T-cell (primary cell): Measurements from ENCODE around the gene RAI1. TPM values are rescaled to one million over a fixed set of nuclear protein-coding genes. Genes with fewer than 3 reads are reported as not detected.
A peak's percentile ranks its signal among the peaks of the same experiment; 100 is the strongest.

Source experiments
- ATAC-seq, 4 experiments: fragments of 200-7000 bp in 3 of 4; fragments of 150-1000 bp in 1 of 4; cut with Tn5 transposase; replicated peaks in 1 of 4; 1 replicate in 3 of 4; 2 replicates in 1 of 4; pipeline ENCODE4 v1.10.0; 2021; ENCODE audit warnings: moderate library complexity in 3 of 4, mild to moderate bottlenecking in 2 of 4, moderate number of reproducible peaks in 1 of 4
- CTCF ChIA-PET, 2 donors: fragments of 300-600 bp; sonication (Branson Sonifier 250); formaldehyde crosslinking; loops; one replicate each; lab custom pipeline; 2022; ENCODE audit warnings: antibody characterized with exemption in 2 of 2; lab: Charles Lee
- POLR2A ChIA-PET, 2 donors: fragments of 300-600 bp; sonication (Branson Sonifier 250); formaldehyde crosslinking; loops; one replicate each; lab custom pipeline; 2022; ENCODE audit warnings: antibody characterized with exemption in 2 of 2; lab: Charles Lee
- DNase-seq, 35 experiments: peaks; one replicate each; pipeline versions ENCODE4 v3.0.0 to v3.0.0-alpha.2; 2013 to 2023
- H3K27ac ChIP-seq: one replicate; pipeline ENCODE4 v1.5.1; 2013; ENCODE audit warnings: low read length
- H3K27me3 ChIP-seq, 2 experiments: replicated peaks in 1 of 2; 1 replicate in 1 of 2; 2 replicates in 1 of 2; pipeline versions ENCODE4 v1.6.1 to v1.7.0; 2013; ENCODE audit warnings: low read length in 1 of 2, mixed read lengths in 1 of 2; ENCODE audit not compliant: control insufficient read depth in 2 of 2, insufficient read depth in 2 of 2; ENCODE audit errors: extremely low read depth in 1 of 2
- H3K36me3 ChIP-seq, 2 donors: 1 replicate in 1 of 2; 2 replicates in 1 of 2; pipeline versions ENCODE4 v1.6.1 to v1.7.0; 2013; ENCODE audit warnings: low read length in 1 of 2; ENCODE audit not compliant: control insufficient read depth in 2 of 2, insufficient read depth in 1 of 2; ENCODE audit errors: extremely low read depth in 1 of 2
- H3K4me1 ChIP-seq, 2 experiments: 1 replicate in 1 of 2; 2 replicates in 1 of 2; pipeline versions ENCODE4 v1.6.1 to v1.7.0; 2013; ENCODE audit warnings: low read length in 2 of 2, mixed read lengths in 1 of 2; ENCODE audit not compliant: insufficient read depth in 2 of 2, control insufficient read depth in 1 of 2; ENCODE audit errors: extremely low read depth in 1 of 2
- H3K4me3 ChIP-seq, 2 donors: 1 replicate in 1 of 2; 2 replicates in 1 of 2; pipeline versions ENCODE4 v1.5.1 to v1.7.0; 2013; ENCODE audit warnings: mild to moderate bottlenecking in 2 of 2, low read length in 1 of 2, moderate library complexity in 1 of 2; ENCODE audit not compliant: control insufficient read depth in 1 of 2; ENCODE audit errors: extremely low read depth in 1 of 2
- H3K9me3 ChIP-seq: 2 replicates; pipeline ENCODE4 v1.7.0; 2013
- H3K27ac Mint-ChIP-seq, 2 donors: one replicate each; pipeline ENCODE4 v1.8.0; 2020 to 2021; ENCODE audit warnings: mild to moderate bottlenecking in 2 of 2, mixed read lengths in 2 of 2
- H3K27me3 Mint-ChIP-seq, 2 donors: one replicate each; pipeline ENCODE4 v1.8.0; 2021 to 2022; ENCODE audit warnings: mixed read lengths in 2 of 2
- H3K36me3 Mint-ChIP-seq: one replicate; pipeline ENCODE4 v1.8.0; 2021; ENCODE audit warnings: mixed read lengths
- H3K4me1 Mint-ChIP-seq, 3 donors: one replicate each; pipeline ENCODE4 v1.8.0; 2020 to 2022; ENCODE audit warnings: mixed read lengths in 3 of 3, mild to moderate bottlenecking in 1 of 3
- H3K4me3 Mint-ChIP-seq, 3 donors: one replicate each; pipeline ENCODE4 v1.8.0; 2020 to 2022; ENCODE audit warnings: mild to moderate bottlenecking in 3 of 3, mixed read lengths in 3 of 3, moderate library complexity in 3 of 3
- H3K9me3 Mint-ChIP-seq, 3 donors: one replicate each; pipeline ENCODE4 v1.8.0; 2020 to 2022; ENCODE audit warnings: mixed read lengths in 3 of 3
- WGBS: methylation state at CpG from one replicate; pipeline ENCODE4 v1.1.5; 2013; ENCODE audit warnings: missing lambda C conversion rate; ENCODE audit not compliant: insufficient coverage; 5-methylcytosine and 5-hydroxymethylcytosine counted together
- total RNA-seq, 35 experiments: library from RNA in 6 of 35; stranded (reverse) in 6 of 35; fragments of 120-200 nt in 1 of 35; gene quantifications; one replicate each; pipeline versions ENCODE4 v1.2.1 to v1.2.4 and lab custom pipeline; 2013 to 2026

Gene RAI1
- total RNA-seq, 5 donors from 2014 or later (not counting 1 experiment from before 2014, with no cell fraction given) = 20.1 to 31.2 (median 24.5) TPM

GRCh38 chr17:17694169-17695081 lies 13.2 kb downstream of the RAI1 start:
- Mint-ChIP-seq H3K27me3 (no peaks in the 10 kb centered on the region), H3K9me3 (no peaks in the 10 kb centered on the region), H3K27ac (peak overlapping the region; percentile 98 to 99), H3K36me3 (no peaks in the 10 kb centered on the region), H3K4me3 (peak overlapping the region; percentile 86 to 89 (median 86)), H3K4me1 (peaks cover 62 to 65% (median 64%) of the 10 kb centered on the region in 3 donors)
- DNase-seq (peak; percentile 40 to 81 (median 62)), ATAC-seq (peak; percentile 77 to 81 (median 79))
- Histone ChIP-seq H3K4me1 (peaks cover 51 to 66% of the 10 kb centered on the region in 2 experiments), H3K36me3 (no peaks in the 10 kb centered on the region), H3K9me3 (no peaks in the 10 kb centered on the region), H3K27ac (peak overlapping the region; percentile 95), H3K4me3 (peak overlapping the region; percentile 77 to 98), H3K27me3 (no peaks in the 10 kb centered on the region)
- ChIA-PET POLR2A (no interaction called here), CTCF (interaction anchor here (0.6 to 1.1 kb wide), 2 partner anchors 17 to 198 kb away, joined by 3 to 5 read pairs; partner anchors contain the start of gene RASD1 (in 1 of the 2))
- WGBS = under 1% methylated on average over 78 of the region's 90 CpGs

- POLR2A ChIA-PET = interaction anchor here in 1 of 2 donors (0.7 kb wide), 1 partner anchor 33 kb away, joined by 3 read pairs; no protein-coding TSS in a partner anchor
These were observed 14.8 kb downstream of the RAI1 start for GRCh38 chr17:17696085-17696484.

GRCh38 chr17:17696882-17697633 lies 15.8 kb downstream of the RAI1 start:
- CTCF ChIA-PET = no interaction called here
- Mint-ChIP-seq H3K4me3 (peak overlapping the region in 1 of 3 donors; percentile 18), H3K36me3 (no peaks in the 10 kb centered on the region), H3K9me3 (no peaks in the 10 kb centered on the region), H3K27ac (peak overlapping the region; percentile 39 to 94), H3K4me1 (peaks cover 47 to 55% (median 50%) of the 10 kb centered on the region in 3 donors), H3K27me3 (no peaks in the 10 kb centered on the region)
- Histone ChIP-seq H3K4me3 (no peak overlapping the region), H3K27me3 (no peaks in the 10 kb centered on the region), H3K9me3 (no peaks in the 10 kb centered on the region), H3K36me3 (no peaks in the 10 kb centered on the region), H3K27ac (no peak overlapping the region), H3K4me1 (peaks cover 32 to 47% of the 10 kb centered on the region in 2 experiments)
- POLR2A ChIA-PET = no interaction called here
- no peak for ATAC-seq
- WGBS = 93% methylated on average over 6 of the region's 13 CpGs
- DNase-seq = no peak

More at GRCh38 chr17:17696085-17696484, 14.8 kb downstream of the RAI1 start:
- Mint-ChIP-seq H3K4me3 (peak overlapping the region; percentile 86 to 89 (median 86)), H3K9me3 (no peaks in the 10 kb centered on the region), H3K4me1 (peaks cover 54 to 56% (median 55%) of the 10 kb centered on the region in 3 donors), H3K27me3 (no peaks in the 10 kb centered on the region), H3K27ac (peak overlapping the region; percentile 94 to 96), H3K36me3 (no peaks in the 10 kb centered on the region)
- Histone ChIP-seq H3K27ac (no peak overlapping the region), H3K4me1 (peaks cover 42 to 57% of the 10 kb centered on the region in 2 experiments), H3K4me3 (no peak overlapping the region), H3K36me3 (no peaks in the 10 kb centered on the region), H3K9me3 (no peaks in the 10 kb centered on the region), H3K27me3 (no peaks in the 10 kb centered on the region)
- CTCF ChIA-PET = interaction anchor here in 1 of 2 donors (0.6 kb wide), 1 partner anchor 173 kb away, joined by 14 read pairs; no protein-coding TSS in a partner anchor
- ATAC-seq = no peak
- DNase-seq = no peak
- no CpG with 5 or more reads among the region's 4 CpGs for WGBS

- H3K4me3 ChIP-seq = no peak overlapping the region
- WGBS = 81% methylated on average over 3 of the region's 5 CpGs
- Mint-ChIP-seq H3K4me1 (peaks cover 34 to 52% (median 38%) of the 10 kb centered on the region in 3 donors), H3K9me3 (no peaks in the 10 kb centered on the region), H3K4me3 (no peak overlapping the region), H3K27ac (no peak overlapping the region), H3K36me3 (no peaks in the 10 kb centered on the region), H3K27me3 (no peaks in the 10 kb centered on the region)
- CTCF ChIA-PET = no interaction called here
- H3K27me3 ChIP-seq = no peaks in the 10 kb centered on the region
- H3K27ac ChIP-seq = no peak overlapping the region
- no peaks in the 10 kb centered on the region for H3K9me3 ChIP-seq
- ATAC-seq (no peak), DNase-seq (no peak)
- H3K4me1 ChIP-seq = peaks cover 21 to 37% of the 10 kb centered on the region in 2 experiments
- H3K36me3 ChIP-seq = no peaks in the 10 kb centered on the region
- POLR2A ChIA-PET = no interaction called here
These were observed 17.1 kb downstream of the RAI1 start for GRCh38 chr17:17698371-17698770.

- ATAC-seq (no peak), DNase-seq (no peak)
- H3K9me3 Mint-ChIP-seq = no peaks in the 10 kb centered on the region
- Histone ChIP-seq H3K9me3 (no peaks in the 10 kb centered on the region), H3K4me1 (peaks cover 16 to 34% of the 10 kb centered on the region in 2 experiments), H3K27ac (no peak overlapping the region), H3K27me3 (no peaks in the 10 kb centered on the region), H3K4me3 (no peak overlapping the region), H3K36me3 (no peaks in the 10 kb centered on the region)
- no peak overlapping the region for H3K4me3 Mint-ChIP-seq
- ChIA-PET CTCF (no interaction called here), POLR2A (no interaction called here)
- 98% methylated on average over 8 of the region's 8 CpGs for WGBS
- no peaks in the 10 kb centered on the region for H3K27me3 Mint-ChIP-seq
- no peaks in the 10 kb centered on the region for H3K36me3 Mint-ChIP-seq
- H3K27ac Mint-ChIP-seq = no peak overlapping the region
- H3K4me1 Mint-ChIP-seq = peaks cover 28 to 46% (median 35%) of the 10 kb centered on the region in 3 donors
These were observed 17.7 kb downstream of the RAI1 start for GRCh38 chr17:17698869-17699351.

- ATAC-seq (no peak), DNase-seq (no peak)
- peaks cover 14 to 29% of the 10 kb centered on the region in 2 experiments for H3K4me1 ChIP-seq
- H3K4me3 ChIP-seq = no peak overlapping the region
- Mint-ChIP-seq H3K4me3 (no peak overlapping the region), H3K9me3 (no peaks in the 10 kb centered on the region), H3K4me1 (peaks cover 24 to 42% (median 31%) of the 10 kb centered on the region in 3 donors), H3K27ac (no peak overlapping the region), H3K27me3 (no peaks in the 10 kb centered on the region), H3K36me3 (no peaks in the 10 kb centered on the region)
- H3K27ac ChIP-seq = no peak overlapping the region
- no peaks in the 10 kb centered on the region for H3K36me3 ChIP-seq
- no CpG with 5 or more reads among the region's 7 CpGs for WGBS
- CTCF ChIA-PET = no interaction called here
- H3K27me3 ChIP-seq = no peaks in the 10 kb centered on the region
- no peaks in the 10 kb centered on the region for H3K9me3 ChIP-seq
- POLR2A ChIA-PET = no interaction called here
These were observed 18.2 kb downstream of the RAI1 start for GRCh38 chr17:17699491-17699890.
